Mononuclear cell (primary cell): ENCODE data around the gene WDSUB1. TPM values are rescaled to one million over a fixed set of nuclear protein-coding genes. Genes with fewer than 3 reads are reported as not detected.

Experiments used
- H3K27me3 ChIP-seq: 2 replicates; pipeline ENCODE4 v1.6.0; 2011; ENCODE audit warnings: low read length, control low read depth; ENCODE audit not compliant: insufficient read depth
- H3K4me1 ChIP-seq: 2 replicates; pipeline ENCODE4 v1.5.1; 2011; ENCODE audit warnings: mild to moderate bottlenecking, low read length, control low read depth; ENCODE audit not compliant: insufficient read depth
- H3K4me3 ChIP-seq: 2 replicates; pipeline ENCODE4 v1.5.1; 2011; ENCODE audit warnings: mild to moderate bottlenecking, low read length, moderate library complexity
- H3K9me3 ChIP-seq: 2 replicates; pipeline ENCODE4 v1.5.1; 2011; ENCODE audit warnings: low read depth, mild to moderate bottlenecking, control low read depth, low read length
- total RNA-seq: library from RNA; depleted of rRNA; stranded (reverse); fragments of >200 nt; gene quantifications from one replicate; pipeline ENCODE4 v1.2.3, GENCODE V29; 2012

The WDSUB1 gene
- total RNA-seq, 1 donor = 7.5 TPM

GRCh38 chr2:159200498-159200897 is 86.0 kb downstream of the WDSUB1 start:
- Histone ChIP-seq H3K9me3 (no peaks in the 10 kb centered on the region), H3K4me3 (no peak overlapping the region), H3K4me1 (peaks cover 5% of the 10 kb centered on the region), H3K27me3 (no peaks in the 10 kb centered on the region)

- H3K9me3 ChIP-seq = no peaks in the 10 kb centered on the region
- H3K4me1 ChIP-seq = peaks cover 5% of the 10 kb centered on the region
- H3K4me3 ChIP-seq = no peak overlapping the region
- H3K27me3 ChIP-seq = no peaks in the 10 kb centered on the region
Measured at GRCh38 chr2:159199761-159200465, 86.6 kb downstream of the WDSUB1 start.

GRCh38 chr2:159199236-159199635 is 87.3 kb downstream of the WDSUB1 start:
- Histone ChIP-seq H3K4me1 (peaks cover 5% of the 10 kb centered on the region), H3K4me3 (no peak overlapping the region), H3K9me3 (no peaks in the 10 kb centered on the region), H3K27me3 (no peaks in the 10 kb centered on the region)

GRCh38 chr2:159196393-159196925 is 90.0 kb downstream of the WDSUB1 start:
- H3K4me1 ChIP-seq = peaks cover 14% of the 10 kb centered on the region
- H3K9me3 ChIP-seq = no peaks in the 10 kb centered on the region
- no peak overlapping the region for H3K4me3 ChIP-seq
- no peaks in the 10 kb centered on the region for H3K27me3 ChIP-seq

- Histone ChIP-seq H3K9me3 (no peaks in the 10 kb centered on the region), H3K27me3 (no peaks in the 10 kb centered on the region), H3K4me3 (no peak overlapping the region), H3K4me1 (peaks cover 14% of the 10 kb centered on the region)
Measured at GRCh38 chr2:159195697-159196096, 90.8 kb downstream of the WDSUB1 start.

GRCh38 chr2:159194241-159194640 is 92.3 kb downstream of the WDSUB1 start:
- Histone ChIP-seq H3K9me3 (no peaks in the 10 kb centered on the region), H3K4me3 (no peak overlapping the region), H3K27me3 (no peaks in the 10 kb centered on the region), H3K4me1 (peaks cover 14% of the 10 kb centered on the region)

GRCh38 chr2:159193791-159194190 is 92.7 kb downstream of the WDSUB1 start:
- H3K27me3 ChIP-seq = no peaks in the 10 kb centered on the region
- no peak overlapping the region for H3K4me3 ChIP-seq
- H3K4me1 ChIP-seq = peaks cover 14% of the 10 kb centered on the region
- H3K9me3 ChIP-seq = no peaks in the 10 kb centered on the region

- Histone ChIP-seq H3K9me3 (no peaks in the 10 kb centered on the region), H3K27me3 (no peaks in the 10 kb centered on the region), H3K4me3 (no peak overlapping the region), H3K4me1 (peaks cover 14% of the 10 kb centered on the region)
Measured at GRCh38 chr2:159192371-159192918, 94.1 kb downstream of the WDSUB1 start.

- H3K4me3 ChIP-seq = no peak overlapping the region
- no peaks in the 10 kb centered on the region for H3K9me3 ChIP-seq
- no peaks in the 10 kb centered on the region for H3K27me3 ChIP-seq
- H3K4me1 ChIP-seq = peaks cover 10% of the 10 kb centered on the region
Measured at GRCh38 chr2:159188449-159188848, 98.1 kb downstream of the WDSUB1 start.

GRCh38 chr2:159187106-159187505 is 99.4 kb downstream of the WDSUB1 start:
- Histone ChIP-seq H3K9me3 (no peaks in the 10 kb centered on the region), H3K4me1 (no peaks in the 10 kb centered on the region), H3K4me3 (no peak overlapping the region), H3K27me3 (no peaks in the 10 kb centered on the region)

- Histone ChIP-seq H3K9me3 (no peaks in the 10 kb centered on the region), H3K4me3 (no peak overlapping the region), H3K27me3 (no peaks in the 10 kb centered on the region), H3K4me1 (no peaks in the 10 kb centered on the region)
Measured at GRCh38 chr2:159186462-159186861, 100.0 kb downstream of the WDSUB1 start.
